Liver (tissue), 3 donors: ENCODE data around the gene FAM3A.

Experiments
- GABPA ChIP-seq, 2 donors: IDR thresholded peaks in 1 of 2; conservative IDR thresholded peaks in 1 of 2; 2 replicates each; pipeline ENCODE4 v1.6.1; 2016; ENCODE audit warnings: antibody characterized with exemption in 2 of 2, mild to moderate bottlenecking in 1 of 2, moderate library complexity in 1 of 2
- JUND ChIP-seq, 2 donors: IDR thresholded peaks; 2 replicates each; pipeline ENCODE4 v1.6.1; 2016; ENCODE audit warnings: antibody characterized with exemption in 2 of 2
- RAD21 ChIP-seq, 2 donors: IDR thresholded peaks; 2 replicates each; pipeline ENCODE4 v1.6.1; 2016; ENCODE audit warnings: antibody characterized with exemption in 2 of 2, mild to moderate bottlenecking in 2 of 2
- RXRA ChIP-seq, 2 donors: IDR thresholded peaks; 2 replicates each; pipeline ENCODE4 v1.6.1; 2017 to 2018; ENCODE audit warnings: antibody characterized with exemption in 2 of 2, mild to moderate bottlenecking in 1 of 2
- TAF1 ChIP-seq: conservative IDR thresholded peaks from 2 replicates; pipeline ENCODE4 v1.6.1; 2016; ENCODE audit warnings: antibody characterized with exemption, mild to moderate bottlenecking
- YY1 ChIP-seq: IDR thresholded peaks from 2 replicates; pipeline ENCODE4 v1.6.1; 2016; ENCODE audit warnings: antibody characterized with exemption, mild to moderate bottlenecking
- TF ChIP-seq, protein P1 (sequence below): IDR thresholded peaks from 2 replicates; pipeline ENCODE4 v1.6.1; 2016; ENCODE audit warnings: antibody characterized with exemption
- TF ChIP-seq, protein P2 (sequence below): fragments of 150-350 bp; IDR thresholded peaks from 2 replicates; pipeline ENCODE4 v1.5.1; 2017; ENCODE audit warnings: improper control_type of control experiment, low read depth, low read length; ENCODE audit not compliant: missing input control
- TF ChIP-seq, protein P3 (sequence below): IDR thresholded peaks from 2 replicates; pipeline ENCODE4 v1.6.1; 2016; ENCODE audit warnings: antibody characterized with exemption
- TF ChIP-seq, protein P4 (sequence below): IDR thresholded peaks from 2 replicates; pipeline ENCODE4 v1.6.1; 2016; ENCODE audit warnings: antibody characterized with exemption
- TF ChIP-seq, protein P5 (sequence below): IDR thresholded peaks from 2 replicates; pipeline ENCODE4 v1.6.1; 2016; ENCODE audit warnings: antibody characterized with exemption, mild to moderate bottlenecking
- donor health status: healthy.
- donor health status: healthy.

DNA sequence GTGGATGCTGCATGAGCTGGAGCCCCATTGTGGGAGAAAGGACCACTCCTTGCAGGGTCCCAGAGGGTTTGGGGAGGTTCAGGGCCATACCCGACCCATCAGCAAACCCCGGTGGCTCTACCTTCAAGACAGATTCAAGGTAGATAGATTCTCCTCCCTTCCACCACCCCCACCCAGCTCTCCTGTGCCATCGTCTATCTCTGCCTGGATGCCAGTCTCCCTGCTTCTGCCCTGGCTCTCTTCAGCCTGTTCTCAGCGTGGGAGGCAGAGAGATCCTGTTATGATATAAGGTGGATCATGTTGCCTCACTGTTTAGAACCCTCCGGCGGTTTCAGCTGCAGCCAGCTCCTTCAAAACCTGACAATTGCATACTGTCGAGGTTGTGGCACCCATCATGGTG, 42.3 kb downstream of the FAM3A start:
- TF ChIP-seq, protein P1, sequence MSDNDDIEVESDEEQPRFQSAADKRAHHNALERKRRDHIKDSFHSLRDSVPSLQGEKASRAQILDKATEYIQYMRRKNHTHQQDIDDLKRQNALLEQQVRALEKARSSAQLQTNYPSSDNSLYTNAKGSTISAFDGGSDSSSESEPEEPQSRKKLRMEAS = no peak
- TF ChIP-seq, protein P2, sequence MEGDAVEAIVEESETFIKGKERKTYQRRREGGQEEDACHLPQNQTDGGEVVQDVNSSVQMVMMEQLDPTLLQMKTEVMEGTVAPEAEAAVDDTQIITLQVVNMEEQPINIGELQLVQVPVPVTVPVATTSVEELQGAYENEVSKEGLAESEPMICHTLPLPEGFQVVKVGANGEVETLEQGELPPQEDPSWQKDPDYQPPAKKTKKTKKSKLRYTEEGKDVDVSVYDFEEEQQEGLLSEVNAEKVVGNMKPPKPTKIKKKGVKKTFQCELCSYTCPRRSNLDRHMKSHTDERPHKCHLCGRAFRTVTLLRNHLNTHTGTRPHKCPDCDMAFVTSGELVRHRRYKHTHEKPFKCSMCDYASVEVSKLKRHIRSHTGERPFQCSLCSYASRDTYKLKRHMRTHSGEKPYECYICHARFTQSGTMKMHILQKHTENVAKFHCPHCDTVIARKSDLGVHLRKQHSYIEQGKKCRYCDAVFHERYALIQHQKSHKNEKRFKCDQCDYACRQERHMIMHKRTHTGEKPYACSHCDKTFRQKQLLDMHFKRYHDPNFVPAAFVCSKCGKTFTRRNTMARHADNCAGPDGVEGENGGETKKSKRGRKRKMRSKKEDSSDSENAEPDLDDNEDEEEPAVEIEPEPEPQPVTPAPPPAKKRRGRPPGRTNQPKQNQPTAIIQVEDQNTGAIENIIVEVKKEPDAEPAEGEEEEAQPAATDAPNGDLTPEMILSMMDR = no peak
- TF ChIP-seq RXRA (IDR thresholded peaks at IDR 0.05) (no peak), YY1 (no peak), JUND (IDR thresholded peaks at IDR 0.05) (no peak), RAD21 (IDR thresholded peaks at IDR 0.05) (no peak), GABPA (IDR thresholded peaks at IDR 0.05 in 1 of 2, conservative IDR thresholded peaks at IDR 0.05 in 1 of 2) (no peak), TAF1 (no peak)
- TF ChIP-seq, protein P3, sequence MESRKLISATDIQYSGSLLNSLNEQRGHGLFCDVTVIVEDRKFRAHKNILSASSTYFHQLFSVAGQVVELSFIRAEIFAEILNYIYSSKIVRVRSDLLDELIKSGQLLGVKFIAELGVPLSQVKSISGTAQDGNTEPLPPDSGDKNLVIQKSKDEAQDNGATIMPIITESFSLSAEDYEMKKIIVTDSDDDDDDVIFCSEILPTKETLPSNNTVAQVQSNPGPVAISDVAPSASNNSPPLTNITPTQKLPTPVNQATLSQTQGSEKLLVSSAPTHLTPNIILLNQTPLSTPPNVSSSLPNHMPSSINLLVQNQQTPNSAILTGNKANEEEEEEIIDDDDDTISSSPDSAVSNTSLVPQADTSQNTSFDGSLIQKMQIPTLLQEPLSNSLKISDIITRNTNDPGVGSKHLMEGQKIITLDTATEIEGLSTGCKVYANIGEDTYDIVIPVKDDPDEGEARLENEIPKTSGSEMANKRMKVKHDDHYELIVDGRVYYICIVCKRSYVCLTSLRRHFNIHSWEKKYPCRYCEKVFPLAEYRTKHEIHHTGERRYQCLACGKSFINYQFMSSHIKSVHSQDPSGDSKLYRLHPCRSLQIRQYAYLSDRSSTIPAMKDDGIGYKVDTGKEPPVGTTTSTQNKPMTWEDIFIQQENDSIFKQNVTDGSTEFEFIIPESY = no peak
- TF ChIP-seq, protein P4, sequence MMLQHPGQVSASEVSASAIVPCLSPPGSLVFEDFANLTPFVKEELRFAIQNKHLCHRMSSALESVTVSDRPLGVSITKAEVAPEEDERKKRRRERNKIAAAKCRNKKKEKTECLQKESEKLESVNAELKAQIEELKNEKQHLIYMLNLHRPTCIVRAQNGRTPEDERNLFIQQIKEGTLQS = no peak
- TF ChIP-seq, protein P5, sequence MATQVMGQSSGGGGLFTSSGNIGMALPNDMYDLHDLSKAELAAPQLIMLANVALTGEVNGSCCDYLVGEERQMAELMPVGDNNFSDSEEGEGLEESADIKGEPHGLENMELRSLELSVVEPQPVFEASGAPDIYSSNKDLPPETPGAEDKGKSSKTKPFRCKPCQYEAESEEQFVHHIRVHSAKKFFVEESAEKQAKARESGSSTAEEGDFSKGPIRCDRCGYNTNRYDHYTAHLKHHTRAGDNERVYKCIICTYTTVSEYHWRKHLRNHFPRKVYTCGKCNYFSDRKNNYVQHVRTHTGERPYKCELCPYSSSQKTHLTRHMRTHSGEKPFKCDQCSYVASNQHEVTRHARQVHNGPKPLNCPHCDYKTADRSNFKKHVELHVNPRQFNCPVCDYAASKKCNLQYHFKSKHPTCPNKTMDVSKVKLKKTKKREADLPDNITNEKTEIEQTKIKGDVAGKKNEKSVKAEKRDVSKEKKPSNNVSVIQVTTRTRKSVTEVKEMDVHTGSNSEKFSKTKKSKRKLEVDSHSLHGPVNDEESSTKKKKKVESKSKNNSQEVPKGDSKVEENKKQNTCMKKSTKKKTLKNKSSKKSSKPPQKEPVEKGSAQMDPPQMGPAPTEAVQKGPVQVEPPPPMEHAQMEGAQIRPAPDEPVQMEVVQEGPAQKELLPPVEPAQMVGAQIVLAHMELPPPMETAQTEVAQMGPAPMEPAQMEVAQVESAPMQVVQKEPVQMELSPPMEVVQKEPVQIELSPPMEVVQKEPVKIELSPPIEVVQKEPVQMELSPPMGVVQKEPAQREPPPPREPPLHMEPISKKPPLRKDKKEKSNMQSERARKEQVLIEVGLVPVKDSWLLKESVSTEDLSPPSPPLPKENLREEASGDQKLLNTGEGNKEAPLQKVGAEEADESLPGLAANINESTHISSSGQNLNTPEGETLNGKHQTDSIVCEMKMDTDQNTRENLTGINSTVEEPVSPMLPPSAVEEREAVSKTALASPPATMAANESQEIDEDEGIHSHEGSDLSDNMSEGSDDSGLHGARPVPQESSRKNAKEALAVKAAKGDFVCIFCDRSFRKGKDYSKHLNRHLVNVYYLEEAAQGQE = no peak
